D721Med (cell line): ENCODE data around the gene ELL.
A peak's percentile ranks its signal among the peaks of the same experiment; 100 is the strongest.

Experiments used
- DNase-seq: peaks from one replicate; pipeline ENCODE4 v3.0.0; 2011; ENCODE audit warnings: low spot score; ENCODE audit not compliant: insufficient read length
- FAIRE-seq: peaks from 2 replicates; lab custom pipeline; 2011; peaks lifted over from hg19 to GRCh38; lab: Jason Lieb, UNC
- TF ChIP-seq, protein P1 (sequence below): IDR thresholded peaks from 2 replicates; pipeline ENCODE4 v1.5.1; 2012; ENCODE audit warnings: mild to moderate bottlenecking, control low read depth; ENCODE audit not compliant: insufficient read depth; ENCODE audit errors: missing control alignments

Gene ELL

DNA sequence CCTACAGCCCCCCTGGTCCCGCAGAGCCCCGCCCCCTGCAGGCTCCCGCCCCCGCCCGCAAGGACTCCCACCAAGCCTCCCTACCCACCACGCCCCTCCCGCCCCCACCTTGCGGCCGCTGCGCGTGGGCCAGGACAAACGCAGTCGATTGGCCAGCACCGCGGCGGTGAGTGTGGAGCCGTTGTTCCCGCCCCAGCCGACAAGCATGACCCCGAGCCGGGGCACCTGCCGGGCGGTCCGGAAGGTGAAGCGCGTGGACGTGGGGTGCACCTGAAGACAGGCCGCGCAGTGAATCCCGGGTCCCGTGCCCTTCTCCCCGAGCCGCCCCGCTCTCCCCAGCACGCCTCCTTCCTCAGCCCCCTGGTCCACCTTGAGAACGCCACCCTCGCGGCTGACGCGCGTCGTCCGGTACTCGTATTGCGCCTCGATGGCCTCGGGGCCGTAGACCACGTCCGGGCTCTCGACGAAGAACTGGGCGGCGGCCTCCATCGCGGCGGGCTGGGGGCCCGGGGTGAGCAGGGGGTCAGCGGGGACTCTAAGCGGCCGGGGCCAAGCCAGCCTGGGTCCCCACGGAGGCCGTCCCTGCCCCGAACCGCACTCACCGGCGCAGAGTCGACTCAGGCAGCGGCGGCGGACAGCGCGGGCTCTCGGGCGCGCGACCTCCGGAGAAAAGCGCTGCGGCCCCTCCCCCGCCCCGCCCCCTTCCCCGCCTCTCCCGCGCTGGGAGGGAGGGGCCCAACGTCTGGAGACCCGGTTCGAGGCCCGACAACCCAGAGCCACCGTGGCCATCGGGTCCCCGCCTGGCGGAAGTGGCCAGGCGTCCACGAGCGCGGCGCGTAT is 84.2 kb downstream of the ELL start, which contains the start of gene ISYNA1:
ISYNA1 (minus strand) TSS at position 643 of the 840 bp plus-strand sequence; CDS start at position 489, 154 bp downstream.
- DNase-seq (peak; percentile 85), FAIRE-seq (no peak)

DNA sequence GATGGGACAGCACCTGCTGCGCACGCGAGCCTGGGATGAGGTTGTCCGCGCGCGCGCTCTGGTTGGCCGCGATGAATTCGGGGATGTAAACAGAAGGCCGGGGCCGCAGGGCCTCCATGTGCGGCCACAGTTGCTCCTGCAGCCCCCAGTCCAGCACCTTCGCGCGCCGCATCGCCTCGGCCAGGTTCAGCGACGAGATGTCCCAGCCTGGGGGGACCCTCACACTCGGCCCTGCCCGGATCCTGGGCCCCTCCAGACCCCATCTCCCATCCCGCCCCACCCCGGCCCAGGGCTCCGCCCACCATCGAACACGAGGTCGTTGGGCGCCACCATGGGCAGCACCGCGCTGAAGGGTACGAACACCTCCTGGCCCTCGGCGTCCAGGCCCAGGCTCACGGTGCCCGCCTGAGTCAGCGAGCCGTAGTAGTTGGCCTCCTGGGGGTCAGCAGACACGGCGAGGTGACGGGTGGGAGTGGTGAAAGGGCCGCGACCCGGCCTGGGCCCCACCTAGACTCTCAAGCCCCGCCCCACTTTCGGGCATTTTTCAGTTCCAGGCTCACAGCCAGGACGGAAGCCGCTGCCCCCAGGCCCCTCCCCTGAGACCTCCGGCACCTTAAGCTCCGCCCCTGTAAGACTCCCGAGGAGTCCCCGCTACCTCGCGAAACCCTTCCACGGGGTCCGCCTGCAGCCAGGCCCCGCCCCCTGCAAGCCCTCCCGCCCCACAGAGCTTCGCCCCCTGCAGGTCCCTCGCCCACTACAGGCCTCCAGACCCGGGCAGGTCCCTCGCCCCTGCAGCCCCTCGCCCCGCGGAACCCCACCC is 85.0 kb downstream of the ELL start:
- DNase-seq (peak; percentile 97), FAIRE-seq (no peak)
- TF ChIP-seq, protein P1, sequence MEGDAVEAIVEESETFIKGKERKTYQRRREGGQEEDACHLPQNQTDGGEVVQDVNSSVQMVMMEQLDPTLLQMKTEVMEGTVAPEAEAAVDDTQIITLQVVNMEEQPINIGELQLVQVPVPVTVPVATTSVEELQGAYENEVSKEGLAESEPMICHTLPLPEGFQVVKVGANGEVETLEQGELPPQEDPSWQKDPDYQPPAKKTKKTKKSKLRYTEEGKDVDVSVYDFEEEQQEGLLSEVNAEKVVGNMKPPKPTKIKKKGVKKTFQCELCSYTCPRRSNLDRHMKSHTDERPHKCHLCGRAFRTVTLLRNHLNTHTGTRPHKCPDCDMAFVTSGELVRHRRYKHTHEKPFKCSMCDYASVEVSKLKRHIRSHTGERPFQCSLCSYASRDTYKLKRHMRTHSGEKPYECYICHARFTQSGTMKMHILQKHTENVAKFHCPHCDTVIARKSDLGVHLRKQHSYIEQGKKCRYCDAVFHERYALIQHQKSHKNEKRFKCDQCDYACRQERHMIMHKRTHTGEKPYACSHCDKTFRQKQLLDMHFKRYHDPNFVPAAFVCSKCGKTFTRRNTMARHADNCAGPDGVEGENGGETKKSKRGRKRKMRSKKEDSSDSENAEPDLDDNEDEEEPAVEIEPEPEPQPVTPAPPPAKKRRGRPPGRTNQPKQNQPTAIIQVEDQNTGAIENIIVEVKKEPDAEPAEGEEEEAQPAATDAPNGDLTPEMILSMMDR = no peak

More for the DNA sequence above, 84.2 kb downstream of the ELL start, which contains the start of gene ISYNA1:
- TF ChIP-seq, protein P1 = no peak

DNA sequence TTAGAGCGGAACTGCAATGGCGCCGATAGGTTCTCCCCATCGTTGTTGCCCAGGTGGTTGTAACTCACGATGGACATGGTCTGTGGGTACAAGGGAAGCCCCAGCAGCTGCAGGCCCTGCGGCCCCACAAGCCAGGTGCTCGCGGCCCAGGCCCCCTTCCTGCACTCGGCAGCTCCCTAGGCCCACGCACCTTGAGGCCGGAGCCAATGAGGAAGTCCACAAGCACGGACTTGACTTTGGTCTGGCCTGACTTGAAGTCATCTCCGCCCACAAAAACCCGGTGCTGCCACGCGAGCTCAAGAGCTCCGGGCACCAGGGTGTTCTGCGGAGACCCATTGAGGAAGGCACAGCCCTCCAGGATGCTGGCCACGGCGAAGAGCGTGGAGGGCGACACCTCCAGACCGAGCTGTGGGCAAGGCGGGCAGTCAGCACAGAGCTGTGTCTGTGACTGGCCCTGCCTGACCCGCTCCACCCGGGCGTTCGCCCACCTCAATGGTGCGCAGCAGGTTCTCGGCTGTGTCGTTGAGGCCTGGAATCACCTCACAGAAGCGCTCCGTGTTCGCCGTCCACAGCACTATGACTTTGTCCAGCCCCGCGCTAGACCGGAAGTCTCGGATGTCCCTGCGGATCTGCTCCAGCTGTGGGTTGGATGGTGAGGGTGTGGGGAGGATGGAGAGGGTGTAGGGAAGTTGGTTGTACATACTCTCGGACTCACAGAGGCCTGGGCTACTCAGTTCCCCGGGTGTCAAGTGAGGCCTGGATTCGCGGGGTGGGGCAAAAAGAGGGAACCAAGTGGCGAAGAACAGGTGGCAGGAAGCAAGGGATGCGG is 85.8 kb downstream of the ELL start:
- DNase-seq = no peak
- FAIRE-seq = no peak
- TF ChIP-seq, protein P1 = no peak

DNA sequence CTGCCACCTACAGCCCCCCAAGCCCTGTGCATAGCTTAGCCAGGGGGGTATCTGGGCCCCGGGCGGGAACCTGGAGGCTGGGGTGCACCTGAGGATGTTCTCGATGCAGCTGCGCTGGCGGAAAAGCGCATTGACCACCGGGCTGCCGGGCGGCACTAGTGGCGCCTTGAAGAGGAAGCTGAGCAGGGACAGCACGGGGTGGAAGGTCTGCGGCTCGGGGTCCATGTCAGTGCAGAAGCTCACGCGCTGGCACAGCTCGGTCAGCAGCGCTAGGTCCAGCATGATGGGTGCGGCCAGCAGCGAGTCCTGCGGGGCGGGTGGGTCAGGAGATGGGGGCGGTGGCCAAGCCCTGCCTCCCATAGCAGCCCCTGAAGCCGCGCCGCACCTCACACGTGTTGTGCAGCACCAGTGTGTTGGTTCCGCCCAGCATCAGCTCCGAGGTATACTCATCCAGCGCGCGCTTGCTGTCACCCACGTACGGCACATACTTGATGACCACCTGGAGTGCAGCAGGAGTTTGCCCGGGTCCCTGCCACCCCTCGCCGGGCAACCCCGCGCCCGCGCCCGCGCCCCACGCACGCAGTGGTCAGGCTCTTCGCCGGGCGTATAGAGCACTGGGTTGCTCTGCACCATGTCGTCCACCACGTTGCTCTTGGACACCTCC is 86.6 kb downstream of the ELL start:
- DNase-seq (no peak), FAIRE-seq (no peak)
- TF ChIP-seq, protein P1 = no peak

DNA sequence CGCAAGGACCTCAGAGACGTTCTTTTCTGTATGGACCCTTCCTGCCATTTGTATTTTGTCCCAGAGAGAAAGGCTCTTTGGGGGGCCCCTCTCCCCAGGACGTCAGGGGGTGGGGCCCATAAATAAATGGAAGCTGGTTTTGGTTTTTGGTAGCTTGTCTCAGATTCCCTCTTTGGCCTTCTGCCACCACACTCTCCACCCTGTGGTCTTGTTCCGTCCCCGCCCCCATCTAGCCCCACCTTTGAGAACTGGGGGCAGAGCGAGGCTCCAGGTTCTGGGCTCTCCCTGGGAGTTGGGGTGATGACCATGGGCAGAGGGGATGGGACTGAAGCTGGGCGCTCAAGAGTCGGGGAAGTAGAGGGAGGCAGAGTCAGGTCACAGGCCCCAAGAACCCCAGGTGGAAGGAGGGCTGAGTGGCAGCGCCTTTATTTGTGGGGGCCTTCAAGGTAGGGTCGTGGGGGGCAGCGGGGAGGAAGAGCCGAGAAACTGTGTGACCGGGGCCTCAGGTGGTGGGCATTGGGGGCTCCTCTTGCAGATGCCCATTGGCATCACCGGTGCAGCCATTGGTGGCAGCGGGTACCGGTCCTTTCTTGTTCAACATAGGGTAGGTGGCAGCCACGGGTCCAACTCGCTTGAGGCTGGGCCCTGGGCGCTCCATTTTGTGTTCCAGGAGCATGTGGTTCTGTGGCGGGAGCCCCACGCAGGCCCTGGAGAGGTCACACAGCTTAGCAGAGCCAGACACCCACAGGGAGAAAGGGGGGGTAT is 87.3 kb downstream of the ELL start:
- no peak for FAIRE-seq
- TF ChIP-seq, protein P1 = no peak
- no peak for DNase-seq
